WTC11 (cell line): ENCODE measurements around the gene VPS35L. TPM values are rescaled to one million over a fixed set of nuclear protein-coding genes. Genes with fewer than 3 reads are reported as not detected.

ENCODE experiments used
- ATAC-seq: fragments of 200-7000 bp; cut with Tn5 transposase; 2 replicates; pipeline ENCODE4 v1.10.0; 2021; ENCODE audit warnings: mild to moderate bottlenecking, moderate library complexity
- CTCF ChIA-PET: fragments of 300-600 bp; sonication (Branson Sonifier 250); formaldehyde crosslinking; loops from one replicate; lab custom pipeline; 2021; ENCODE audit warnings: antibody characterized with exemption; lab: Charles Lee
- POLR2A ChIA-PET: fragments of 350-600 bp; sonication (Branson Sonifier 250); formaldehyde crosslinking; loops from one replicate; lab custom pipeline; 2021; ENCODE audit warnings: antibody characterized with exemption; lab: Charles Lee
- DNase-seq: peaks from one replicate; pipeline ENCODE4 v3.0.0; 2021; ENCODE audit warnings: low spot score
- H3K27ac Mint-ChIP-seq: 2 replicates; pipeline ENCODE4 v1.8.0; 2021; ENCODE audit warnings: mixed read lengths
- H3K27me3 Mint-ChIP-seq: 2 replicates; pipeline ENCODE4 v1.8.0; 2021; ENCODE audit warnings: low read depth, mild to moderate bottlenecking, moderate library complexity, mixed read lengths
- H3K36me3 Mint-ChIP-seq: 2 replicates; pipeline ENCODE4 v1.8.0; 2021; ENCODE audit warnings: mixed read lengths
- H3K4me1 Mint-ChIP-seq: 2 replicates; pipeline ENCODE4 v1.8.0; 2022; ENCODE audit warnings: mixed read lengths
- H3K4me3 Mint-ChIP-seq: 2 replicates; pipeline ENCODE4 v1.8.0; 2021; ENCODE audit warnings: mild to moderate bottlenecking, moderate library complexity, mixed read lengths
- H3K9me3 Mint-ChIP-seq: 2 replicates; pipeline ENCODE4 v1.8.0; 2021; ENCODE audit warnings: mixed read lengths
- AFF4 ChIP-seq: sonication (generic); formaldehyde crosslinking; IDR thresholded peaks from 2 replicates; pipeline ENCODE4 v1.8.1; 2023; ENCODE audit warnings: mild to moderate bottlenecking, missing genetic modification reagents, borderline replicate concordance
- ARID4B ChIP-seq: sonication (generic); formaldehyde crosslinking; IDR thresholded peaks from 2 replicates; pipeline ENCODE4 v1.8.0; 2023; ENCODE audit warnings: missing genetic modification reagents, mild to moderate bottlenecking, borderline replicate concordance
- CDX4 ChIP-seq: fragments of 250-450 bp; sonication (Bioruptor Pico); IDR thresholded peaks from 2 replicates; pipeline ENCODE4 v1.9.0; 2021; ENCODE audit warnings: moderate library complexity, mild to moderate bottlenecking, inconsistent platforms, borderline replicate concordance
- EMX1 ChIP-seq: fragments of 250-450 bp; sonication (Bioruptor Pico); IDR thresholded peaks from 2 replicates; pipeline ENCODE4 v1.8.0; 2021; ENCODE audit warnings: mild to moderate bottlenecking
- ETV6 ChIP-seq: sonication (generic); formaldehyde crosslinking; IDR thresholded peaks from 2 replicates; pipeline ENCODE4 v1.8.1; 2022; ENCODE audit warnings: mild to moderate bottlenecking, missing genetic modification reagents
- GRHL2 ChIP-seq: fragments of 250-450 bp; sonication (Bioruptor Pico); IDR thresholded peaks from 2 replicates; pipeline ENCODE4 v1.8.0; 2022; ENCODE audit warnings: mild to moderate bottlenecking, moderate library complexity; ENCODE audit not compliant: insufficient replicate concordance, severe bottlenecking
- JAZF1 ChIP-seq: fragments of 250-450 bp; sonication (Bioruptor Pico); IDR thresholded peaks from 2 replicates; pipeline ENCODE4 v1.9.0; 2021; ENCODE audit warnings: moderate library complexity, mild to moderate bottlenecking, inconsistent platforms
- KAT7 ChIP-seq: sonication (generic); formaldehyde crosslinking; IDR thresholded peaks from 2 replicates; pipeline ENCODE4 v1.8.1; 2023; ENCODE audit warnings: missing genetic modification reagents, mild to moderate bottlenecking, borderline replicate concordance
- MAX ChIP-seq: sonication (generic); formaldehyde crosslinking; IDR thresholded peaks from 2 replicates; pipeline ENCODE4 v1.8.0; 2022; ENCODE audit warnings: mild to moderate bottlenecking, missing genetic modification reagents
- MLX ChIP-seq: sonication (generic); formaldehyde crosslinking; IDR thresholded peaks from 2 replicates; pipeline ENCODE4 v1.8.1; 2023; ENCODE audit warnings: mild to moderate bottlenecking, missing genetic modification reagents, moderate library complexity
- NR3C1 ChIP-seq: sonication (generic); formaldehyde crosslinking; conservative IDR thresholded peaks from 2 replicates; pipeline ENCODE4 v1.8.1; 2023; ENCODE audit warnings: low read depth, mild to moderate bottlenecking, missing genetic modification reagents
- RELA ChIP-seq: sonication (generic); formaldehyde crosslinking; IDR thresholded peaks from 2 replicates; pipeline ENCODE4 v1.8.1; 2022; ENCODE audit warnings: missing genetic modification reagents, mild to moderate bottlenecking, borderline replicate concordance
- SOX15 ChIP-seq: fragments of 250-450 bp; sonication (Bioruptor Pico); IDR thresholded peaks from 2 replicates; pipeline ENCODE4 v1.9.0; 2021; ENCODE audit warnings: mild to moderate bottlenecking
- TEAD1 ChIP-seq: sonication (generic); formaldehyde crosslinking; IDR thresholded peaks from 2 replicates; pipeline ENCODE4 v1.8.0; 2022; ENCODE audit warnings: mild to moderate bottlenecking, missing genetic modification reagents
- USF2 ChIP-seq: sonication (generic); formaldehyde crosslinking; IDR thresholded peaks from 2 replicates; pipeline ENCODE4 v1.8.1; 2023; ENCODE audit warnings: mild to moderate bottlenecking, missing genetic modification reagents, moderate library complexity
- ZBTB21 ChIP-seq: sonication (generic); formaldehyde crosslinking; IDR thresholded peaks from 2 replicates; pipeline ENCODE4 v1.8.1; 2023; ENCODE audit warnings: mild to moderate bottlenecking, missing genetic modification reagents, borderline replicate concordance
- ZNF281 ChIP-seq: sonication (generic); formaldehyde crosslinking; IDR thresholded peaks from 2 replicates; pipeline ENCODE4 v1.8.0; 2023; ENCODE audit warnings: mild to moderate bottlenecking, missing genetic modification reagents
- ZSCAN18 ChIP-seq: fragments of 250-450 bp; sonication (Bioruptor Pico); IDR thresholded peaks from 2 replicates; pipeline ENCODE4 v2.1.2; 2022; ENCODE audit warnings: mild to moderate bottlenecking, moderate library complexity
- total RNA-seq: library from RNA; stranded (reverse); gene quantifications from 3 replicates; pipeline ENCODE4 v1.2.3, GENCODE V29; 2021

The VPS35L gene
- total RNA-seq, 1 experiment from 2014 or later = 59.7 TPM

GRCh38 chr16:19654147-19654546, 98.6 kb downstream of the VPS35L start:
- Mint-ChIP-seq H3K4me1 (no peaks in the 10 kb centered on the region), H3K36me3 (peaks cover 41% of the 10 kb centered on the region), H3K4me3 (no peak overlapping the region), H3K27ac (no peak overlapping the region), H3K9me3 (no peaks in the 10 kb centered on the region), H3K27me3 (no peaks in the 10 kb centered on the region)
- TF ChIP-seq USF2 = no peak
- TF ChIP-seq AFF4 (CRISPR knock-in tag) = no peak
- no peak for TF ChIP-seq ZBTB21 (CRISPR knock-in tag)
- no peak for TF ChIP-seq ETV6 (CRISPR knock-in tag)
- no peak for TF ChIP-seq ZSCAN18 (CRISPR knock-in tag)
- no peak for TF ChIP-seq JAZF1
- TF ChIP-seq RELA = no peak
- no peak for TF ChIP-seq ZNF281 (CRISPR knock-in tag)
- TF ChIP-seq MLX (CRISPR knock-in tag) = no peak
- no peak for TF ChIP-seq MAX
- no peak for TF ChIP-seq KAT7 (CRISPR knock-in tag)
- no peak for TF ChIP-seq EMX1 (CRISPR knock-in tag)
- no peak for TF ChIP-seq ARID4B (CRISPR knock-in tag)
- TF ChIP-seq TEAD1 = no peak
- TF ChIP-seq NR3C1 (CRISPR knock-in tag) = no peak
- no peak for TF ChIP-seq CDX4 (CRISPR knock-in tag)
- no peak for TF ChIP-seq GRHL2 (CRISPR knock-in tag)
- TF ChIP-seq SOX15 = no peak
- no peak for ATAC-seq
- no peak for DNase-seq
- CTCF ChIA-PET = no interaction called here
- POLR2A ChIA-PET = no interaction called here
